Osteocyte (in vitro differentiated cells): ENCODE results near the gene TSPAN8. TPM values are rescaled to one million over a fixed set of nuclear protein-coding genes. Genes with fewer than 3 reads are reported as not detected.

Experiments
- DNase-seq: peaks from one replicate; pipeline ENCODE4 v3.0.0; 2021; ENCODE audit warnings: mixed read lengths; ENCODE audit not compliant: unreplicated experiment; ENCODE audit errors: extremely low spot score
- H3K27ac Mint-ChIP-seq: one replicate; pipeline ENCODE4 v1.8.0; 2021; ENCODE audit warnings: mild to moderate bottlenecking, mixed read lengths; ENCODE audit not compliant: unreplicated experiment
- H3K27me3 Mint-ChIP-seq: one replicate; pipeline ENCODE4 v1.8.0; 2021; ENCODE audit warnings: mixed read lengths; ENCODE audit not compliant: unreplicated experiment
- H3K36me3 Mint-ChIP-seq: one replicate; pipeline ENCODE4 v1.8.0; 2021; ENCODE audit warnings: mixed read lengths; ENCODE audit not compliant: unreplicated experiment
- H3K4me1 Mint-ChIP-seq: one replicate; pipeline ENCODE4 v1.8.0; 2021; ENCODE audit warnings: mixed read lengths; ENCODE audit not compliant: unreplicated experiment
- H3K4me3 Mint-ChIP-seq: one replicate; pipeline ENCODE4 v1.8.0; 2021; ENCODE audit warnings: mild to moderate bottlenecking, moderate library complexity, mixed read lengths; ENCODE audit not compliant: unreplicated experiment
- H3K9me3 Mint-ChIP-seq: one replicate; pipeline ENCODE4 v1.8.0; 2021; ENCODE audit warnings: mixed read lengths; ENCODE audit not compliant: unreplicated experiment
- total RNA-seq: library from RNA; stranded (reverse); gene quantifications from 2 replicates; pipeline ENCODE4 v1.2.1, GENCODE V29; 2021
- TF ChIP-seq, protein P1 (sequence below): fragments of 200-600 bp; sonication (generic); IDR thresholded peaks from 2 replicates; pipeline ENCODE4 v1.5.0; 2021; ENCODE audit warnings: antibody characterized with exemption, mild to moderate bottlenecking, moderate library complexity

Gene TSPAN8
- total RNA-seq, 1 donor from 2014 or later: 0.38 TPM

- Mint-ChIP-seq H3K4me3 (no peak overlapping the region), H3K27ac (no peak overlapping the region), H3K4me1 (no peaks in the 10 kb centered on the region), H3K9me3 (peaks cover 9% of the 10 kb centered on the region), H3K27me3 (peaks cover 5% of the 10 kb centered on the region), H3K36me3 (no peaks in the 10 kb centered on the region)
- DNase-seq: no peak
- TF ChIP-seq, protein P1, sequence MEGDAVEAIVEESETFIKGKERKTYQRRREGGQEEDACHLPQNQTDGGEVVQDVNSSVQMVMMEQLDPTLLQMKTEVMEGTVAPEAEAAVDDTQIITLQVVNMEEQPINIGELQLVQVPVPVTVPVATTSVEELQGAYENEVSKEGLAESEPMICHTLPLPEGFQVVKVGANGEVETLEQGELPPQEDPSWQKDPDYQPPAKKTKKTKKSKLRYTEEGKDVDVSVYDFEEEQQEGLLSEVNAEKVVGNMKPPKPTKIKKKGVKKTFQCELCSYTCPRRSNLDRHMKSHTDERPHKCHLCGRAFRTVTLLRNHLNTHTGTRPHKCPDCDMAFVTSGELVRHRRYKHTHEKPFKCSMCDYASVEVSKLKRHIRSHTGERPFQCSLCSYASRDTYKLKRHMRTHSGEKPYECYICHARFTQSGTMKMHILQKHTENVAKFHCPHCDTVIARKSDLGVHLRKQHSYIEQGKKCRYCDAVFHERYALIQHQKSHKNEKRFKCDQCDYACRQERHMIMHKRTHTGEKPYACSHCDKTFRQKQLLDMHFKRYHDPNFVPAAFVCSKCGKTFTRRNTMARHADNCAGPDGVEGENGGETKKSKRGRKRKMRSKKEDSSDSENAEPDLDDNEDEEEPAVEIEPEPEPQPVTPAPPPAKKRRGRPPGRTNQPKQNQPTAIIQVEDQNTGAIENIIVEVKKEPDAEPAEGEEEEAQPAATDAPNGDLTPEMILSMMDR: no peak
Observed at GRCh38 chr12:71164568-71165197, 6.9 kb upstream of the TSPAN8 start.

DNA sequence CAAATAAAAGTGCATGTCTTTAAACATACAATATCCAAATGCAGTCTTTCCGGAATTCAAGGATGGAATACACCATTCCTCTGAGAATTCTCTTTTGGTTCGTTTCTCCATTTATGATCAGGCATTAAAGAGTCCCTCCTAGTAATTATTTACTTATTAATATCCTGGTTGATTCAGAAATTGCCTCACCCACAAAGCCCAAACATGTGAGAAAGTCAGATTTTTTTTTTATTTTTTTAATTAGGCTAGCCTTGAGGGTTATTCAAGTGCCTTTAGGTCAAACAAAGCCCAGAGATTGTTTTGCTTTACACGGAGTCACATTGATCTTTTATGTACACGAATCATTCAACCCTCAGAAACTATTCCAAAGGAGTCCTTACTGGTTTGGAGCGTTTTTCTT, 6.4 kb upstream of the TSPAN8 start:
- TF ChIP-seq, protein P1: no peak
- Mint-ChIP-seq H3K36me3 (no peaks in the 10 kb centered on the region), H3K4me1 (no peaks in the 10 kb centered on the region), H3K4me3 (no peak overlapping the region), H3K27ac (no peak overlapping the region), H3K27me3 (peaks cover 9% of the 10 kb centered on the region), H3K9me3 (peaks cover 9% of the 10 kb centered on the region)
- DNase-seq: no peak

DNA sequence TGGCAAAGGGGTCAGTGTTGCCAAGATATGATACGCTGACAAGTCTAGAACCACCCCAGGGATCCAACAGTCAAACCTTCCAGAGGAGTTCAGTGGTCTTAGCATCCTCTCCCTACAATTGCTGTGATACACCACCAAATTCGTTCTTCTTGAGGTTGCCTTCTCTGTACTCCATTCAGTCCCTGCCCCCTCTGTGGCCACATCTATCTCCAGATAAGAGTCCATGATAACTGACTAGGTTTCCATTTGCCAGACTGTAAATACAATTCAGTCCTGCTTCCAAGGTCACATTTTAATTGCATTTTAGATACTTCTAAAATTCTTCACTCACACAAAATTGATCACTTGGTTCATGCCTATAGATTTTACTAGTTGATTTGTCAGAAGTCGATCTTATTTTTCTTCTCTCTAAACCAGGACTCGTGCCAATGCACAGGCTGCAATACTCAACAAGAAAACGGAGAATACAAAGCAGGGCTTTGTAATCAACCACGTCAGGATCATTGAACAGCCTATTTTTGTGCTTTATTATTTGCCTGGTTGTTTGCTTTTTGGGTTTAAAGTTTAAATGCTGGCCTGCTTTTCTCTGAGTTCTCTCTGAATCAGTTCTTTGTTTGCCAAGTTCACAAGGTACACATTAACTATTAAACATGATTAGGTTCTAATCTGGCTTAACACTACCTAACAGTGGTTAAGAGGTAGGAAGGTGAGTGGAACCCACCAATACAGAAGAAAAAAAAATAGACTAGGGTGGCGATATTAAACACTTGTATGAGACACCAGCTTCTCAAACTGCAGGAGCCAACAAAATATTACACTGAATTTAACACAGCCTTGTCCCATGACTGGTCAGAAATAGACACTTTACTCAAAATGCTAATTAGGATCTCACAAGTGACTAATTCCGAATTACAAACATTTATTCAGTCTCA, 5.3 kb upstream of the TSPAN8 start:
- no peak overlapping the region for H3K27ac Mint-ChIP-seq

GRCh38 chr12:71161591-71161990, 3.8 kb upstream of the TSPAN8 start:
- Mint-ChIP-seq H3K9me3 (peaks cover 4% of the 10 kb centered on the region), H3K27ac (no peak overlapping the region), H3K4me1 (peaks cover 8% of the 10 kb centered on the region), H3K4me3 (no peak overlapping the region), H3K36me3 (no peaks in the 10 kb centered on the region), H3K27me3 (peaks cover 16% of the 10 kb centered on the region)
- no peak for DNase-seq
- TF ChIP-seq, protein P1: no peak

More for the DNA sequence above, 5.3 kb upstream of the TSPAN8 start:
- Mint-ChIP-seq H3K27me3 (peaks cover 13% of the 10 kb centered on the region), H3K4me3 (no peak overlapping the region), H3K9me3 (peaks cover 9% of the 10 kb centered on the region), H3K36me3 (no peaks in the 10 kb centered on the region), H3K4me1 (peaks cover 3% of the 10 kb centered on the region)
- no peak for DNase-seq
- TF ChIP-seq, protein P1: no peak

DNA sequence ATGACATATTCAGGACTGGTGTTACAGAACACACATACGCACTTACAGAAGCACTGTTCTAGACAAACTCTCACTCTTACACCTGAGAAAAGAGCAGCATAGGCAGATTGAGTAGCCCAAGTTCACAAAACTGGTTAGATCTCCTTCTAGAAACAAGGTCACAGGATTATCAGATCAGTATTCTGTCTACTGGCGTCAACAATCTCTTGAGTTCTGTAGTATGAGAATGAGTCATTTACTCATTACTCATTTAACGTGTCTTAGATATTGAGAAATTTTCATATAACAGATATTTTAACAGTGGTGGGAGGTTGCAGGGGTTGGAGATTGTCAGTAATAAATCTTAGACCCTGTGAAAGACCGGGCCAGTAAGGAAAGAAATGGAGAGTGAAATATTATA, 2.8 kb upstream of the TSPAN8 start:
- TF ChIP-seq, protein P1: no peak
- Mint-ChIP-seq H3K4me3 (no peak overlapping the region), H3K4me1 (peaks cover 8% of the 10 kb centered on the region), H3K36me3 (no peaks in the 10 kb centered on the region), H3K27me3 (peaks cover 16% of the 10 kb centered on the region), H3K9me3 (peaks cover 4% of the 10 kb centered on the region), H3K27ac (no peak overlapping the region)
- DNase-seq: no peak
